Activated CD4-positive, alpha-beta T cell treated with anti-CD3 and anti-CD28 coated beads for 4 hours (primary cell): ENCODE results near the gene SREBF1.

Experiments
- DNase-seq, 2 donors: peaks; one replicate each; pipeline ENCODE4 v3.0.0-alpha.2; 2020

Gene SREBF1

GRCh38 chr17:17857496-17857895 lies 20.7 kb upstream of the SREBF1 start:
- no peak for DNase-seq

GRCh38 chr17:17856386-17856785 lies 19.6 kb upstream of the SREBF1 start:
- DNase-seq: no peak

GRCh38 chr17:17855976-17856375 lies 19.2 kb upstream of the SREBF1 start:
- DNase-seq: no peak

- no peak for DNase-seq
Measured at GRCh38 chr17:17853811-17854447, 17.1 kb upstream of the SREBF1 start.

GRCh38 chr17:17852930-17853329 lies 16.1 kb upstream of the SREBF1 start:
- no peak for DNase-seq

- no peak for DNase-seq
Measured at GRCh38 chr17:17851103-17852002, 14.6 kb upstream of the SREBF1 start.

GRCh38 chr17:17849845-17850373 lies 13.1 kb upstream of the SREBF1 start:
- peak; percentile 45 to 49 for DNase-seq

GRCh38 chr17:17849147-17849820 lies 12.5 kb upstream of the SREBF1 start:
- peak; percentile 83 to 86 for DNase-seq

GRCh38 chr17:17848311-17849082 lies 11.7 kb upstream of the SREBF1 start:
- DNase-seq: no peak

- no peak for DNase-seq
Measured at GRCh38 chr17:17847726-17848125, 10.9 kb upstream of the SREBF1 start.

- DNase-seq: no peak
Measured at GRCh38 chr17:17847118-17847689, 10.4 kb upstream of the SREBF1 start.

- no peak for DNase-seq
Measured at GRCh38 chr17:17846645-17847044, 9.9 kb upstream of the SREBF1 start.

GRCh38 chr17:17846003-17846402 lies 9.2 kb upstream of the SREBF1 start:
- no peak for DNase-seq

GRCh38 chr17:17845046-17845775 lies 8.4 kb upstream of the SREBF1 start:
- no peak for DNase-seq

GRCh38 chr17:17844500-17844899 lies 7.7 kb upstream of the SREBF1 start:
- no peak for DNase-seq

- DNase-seq: no peak
Measured at GRCh38 chr17:17844079-17844478, 7.3 kb upstream of the SREBF1 start.

- DNase-seq: no peak
Measured at GRCh38 chr17:17843096-17843495, 6.3 kb upstream of the SREBF1 start.

- no peak for DNase-seq
Measured at GRCh38 chr17:17842111-17842876, 5.5 kb upstream of the SREBF1 start.

- no peak for DNase-seq
Measured at GRCh38 chr17:17841601-17842025, 4.8 kb upstream of the SREBF1 start.

- DNase-seq: no peak
Measured at GRCh38 chr17:17840751-17841591, 4.2 kb upstream of the SREBF1 start.
